A673 (cell line): ENCODE measurements around the gene HYAL3.

Source experiments
- EZH2 ChIP-seq: fragments of 200-600 bp; sonication (generic); IDR thresholded peaks from 2 replicates; pipeline ENCODE4 v1.6.1; 2017; ENCODE audit warnings: borderline replicate concordance, low read depth, mild to moderate bottlenecking, mixed read lengths, antibody characterized with exemption, low read length; ENCODE audit not compliant: poor library complexity, severe bottlenecking
- TF ChIP-seq, protein P1 (sequence below): fragments of 300-800, 200-600 bp; sonication (generic); conservative IDR thresholded peaks from 2 replicates; pipeline ENCODE4 v1.5.1; 2017; ENCODE audit warnings: low read depth, mild to moderate bottlenecking, antibody characterized with exemption, low read length, moderate library complexity, mixed read lengths

DNA sequence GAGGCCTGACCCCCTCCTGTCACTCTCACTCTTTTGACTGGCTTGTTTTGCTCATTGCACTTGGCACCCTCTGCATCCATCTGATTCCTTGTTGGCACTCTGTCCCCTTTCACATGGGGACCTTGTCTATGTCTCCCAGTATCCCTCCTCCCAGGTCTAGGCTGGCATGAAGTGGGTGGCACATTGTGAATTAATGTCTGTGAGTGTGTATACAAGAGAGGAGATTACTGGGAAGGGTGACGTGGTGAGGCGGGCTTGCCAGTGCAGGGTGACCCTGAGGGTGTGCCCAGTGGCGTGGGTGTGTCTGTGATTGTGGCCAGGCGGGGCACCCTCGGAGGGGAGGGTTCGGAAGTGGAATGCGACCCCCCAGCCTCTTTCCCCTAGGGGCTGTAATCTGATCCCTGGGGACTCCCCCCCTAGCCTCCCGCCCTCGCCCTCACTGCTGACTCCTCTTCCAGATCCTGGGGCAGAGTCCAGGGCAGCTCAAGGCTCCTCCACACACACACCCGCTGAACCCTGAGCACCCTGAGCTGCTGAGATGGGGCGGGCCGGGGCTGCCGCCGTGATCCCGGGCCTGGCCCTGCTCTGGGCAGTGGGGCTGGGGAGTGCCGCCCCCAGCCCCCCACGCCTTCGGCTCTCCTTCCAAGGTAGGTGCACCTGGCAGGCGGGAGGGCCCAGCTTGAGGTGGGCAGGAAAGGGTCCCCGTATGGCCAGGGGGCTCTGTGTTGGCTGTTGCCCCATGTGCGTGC, 30.3 kb downstream of the HYAL3 start, which contains the start of gene SEMA3B:
- TF ChIP-seq, protein P1, sequence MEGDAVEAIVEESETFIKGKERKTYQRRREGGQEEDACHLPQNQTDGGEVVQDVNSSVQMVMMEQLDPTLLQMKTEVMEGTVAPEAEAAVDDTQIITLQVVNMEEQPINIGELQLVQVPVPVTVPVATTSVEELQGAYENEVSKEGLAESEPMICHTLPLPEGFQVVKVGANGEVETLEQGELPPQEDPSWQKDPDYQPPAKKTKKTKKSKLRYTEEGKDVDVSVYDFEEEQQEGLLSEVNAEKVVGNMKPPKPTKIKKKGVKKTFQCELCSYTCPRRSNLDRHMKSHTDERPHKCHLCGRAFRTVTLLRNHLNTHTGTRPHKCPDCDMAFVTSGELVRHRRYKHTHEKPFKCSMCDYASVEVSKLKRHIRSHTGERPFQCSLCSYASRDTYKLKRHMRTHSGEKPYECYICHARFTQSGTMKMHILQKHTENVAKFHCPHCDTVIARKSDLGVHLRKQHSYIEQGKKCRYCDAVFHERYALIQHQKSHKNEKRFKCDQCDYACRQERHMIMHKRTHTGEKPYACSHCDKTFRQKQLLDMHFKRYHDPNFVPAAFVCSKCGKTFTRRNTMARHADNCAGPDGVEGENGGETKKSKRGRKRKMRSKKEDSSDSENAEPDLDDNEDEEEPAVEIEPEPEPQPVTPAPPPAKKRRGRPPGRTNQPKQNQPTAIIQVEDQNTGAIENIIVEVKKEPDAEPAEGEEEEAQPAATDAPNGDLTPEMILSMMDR, result no peak
- no peak for TF ChIP-seq EZH2
